Naive thymus-derived CD8-positive, alpha-beta T cell (primary cell): ENCODE measurements around the gene ACTL8. TPM values are rescaled to one million over a fixed set of nuclear protein-coding genes. Genes with fewer than 3 reads are reported as not detected.

Source experiments
- ATAC-seq, 2 donors: fragments of 150-1000 bp; cut with Tn5 transposase in 1 of 2; sonication (Bioruptor Pico), chemical (Tn5 transposase) in 1 of 2; 1 replicate in 1 of 2; 2 replicates in 1 of 2; pipeline ENCODE4 v1.10.0; 2021; ENCODE audit warnings: mild to moderate bottlenecking in 2 of 2, moderate library complexity in 2 of 2
- POLR2A ChIA-PET: fragments of 350-600 bp; sonication (Branson Sonifier 250); formaldehyde crosslinking; loops from one replicate; lab custom pipeline; 2021; ENCODE audit warnings: antibody characterized with exemption; lab: Charles Lee
- DNase-seq, 10 donors: peaks; one replicate each; pipeline versions ENCODE4 v3.0.0 to v3.0.0-alpha.2; 2020 to 2022
- H3K27ac Mint-ChIP-seq, 10 donors: one replicate each; pipeline ENCODE4 v1.8.0; 2020 to 2022; ENCODE audit warnings: mild to moderate bottlenecking in 10 of 10, mixed read lengths in 10 of 10, moderate library complexity in 4 of 10, inconsistent platforms in 1 of 10
- H3K27me3 Mint-ChIP-seq, 5 donors: one replicate each; pipeline ENCODE4 v1.8.0; 2021 to 2022; ENCODE audit warnings: mixed read lengths in 5 of 5
- H3K36me3 Mint-ChIP-seq, 3 donors: one replicate each; pipeline ENCODE4 v1.8.0; 2020 to 2022; ENCODE audit warnings: mixed read lengths in 3 of 3, mild to moderate bottlenecking in 2 of 3, inconsistent platforms in 1 of 3
- H3K4me1 Mint-ChIP-seq, 4 donors: one replicate each; pipeline ENCODE4 v1.8.0; 2021 to 2022; ENCODE audit warnings: mixed read lengths in 4 of 4
- H3K4me3 Mint-ChIP-seq, 10 donors: one replicate each; pipeline ENCODE4 v1.8.0; 2020 to 2022; ENCODE audit warnings: mild to moderate bottlenecking in 10 of 10, mixed read lengths in 10 of 10, moderate library complexity in 6 of 10, inconsistent platforms in 1 of 10
- H3K9me3 Mint-ChIP-seq, 9 donors: one replicate each; pipeline ENCODE4 v1.8.0; 2020 to 2022; ENCODE audit warnings: mixed read lengths in 9 of 9, mild to moderate bottlenecking in 3 of 9, inconsistent platforms in 1 of 9, moderate library complexity in 1 of 9
- polyA plus RNA-seq, 3 donors: library from polyadenylated mRNA; unstranded; fragments of 300-500 nt; fragmentation: Illumina TruSeq; gene quantifications; one replicate each; pipeline ENCODE4 v1.2.3, GENCODE V29; 2021
- total RNA-seq, 8 experiments: library from RNA in 2 of 8; stranded (reverse) in 2 of 8; gene quantifications; one replicate each; pipeline ENCODE4 v1.2.3 and lab custom pipeline; 2021 to 2026

ACTL8 gene
- total and polyA plus RNA-seq, 5 experiments from 2014 or later: not detected

- DNase-seq: no peak
- POLR2A ChIA-PET: no interaction called here
- Mint-ChIP-seq H3K9me3 (peaks cover 0 to 18% (median 3%) of the 10 kb centered on the region in 9 donors), H3K4me3 (no peak overlapping the region), H3K27me3 (peaks cover 3 to 51% (median 33%) of the 10 kb centered on the region in 5 donors), H3K4me1 (no peaks in the 10 kb centered on the region), H3K27ac (no peak overlapping the region), H3K36me3 (no peaks in the 10 kb centered on the region)
- ATAC-seq: no peak
These were observed 92.0 kb downstream of the ACTL8 start for GRCh38 chr1:17847111-17847510.

- no peak for ATAC-seq
- H3K27me3 Mint-ChIP-seq: peaks cover 0 to 30% (median 17%) of the 10 kb centered on the region in 5 donors
- H3K4me3 Mint-ChIP-seq: no peak overlapping the region
- POLR2A ChIA-PET: interaction anchor here (0.6 kb wide), 1 partner anchor 966 kb away, joined by 3 read pairs; no protein-coding TSS in a partner anchor
- DNase-seq: no peak
- no peaks in the 10 kb centered on the region for H3K4me1 Mint-ChIP-seq
- no peak overlapping the region for H3K27ac Mint-ChIP-seq
- H3K36me3 Mint-ChIP-seq: no peaks in the 10 kb centered on the region
- H3K9me3 Mint-ChIP-seq: peaks cover 0 to 18% (median 3%) of the 10 kb centered on the region in 9 donors
These were observed 94.1 kb downstream of the ACTL8 start for GRCh38 chr1:17849216-17849615.

- H3K27me3 Mint-ChIP-seq: peaks cover 2 to 23% (median 8%) of the 10 kb centered on the region in 5 donors
- H3K4me3 Mint-ChIP-seq: no peak overlapping the region
- H3K36me3 Mint-ChIP-seq: no peaks in the 10 kb centered on the region
- peaks cover 0 to 18% (median 3%) of the 10 kb centered on the region in 9 donors for H3K9me3 Mint-ChIP-seq
- ATAC-seq (no peak), DNase-seq (no peak)
- H3K27ac Mint-ChIP-seq: no peak overlapping the region
- no peaks in the 10 kb centered on the region for H3K4me1 Mint-ChIP-seq
- POLR2A ChIA-PET: no interaction called here
These were observed 95.9 kb downstream of the ACTL8 start for GRCh38 chr1:17851056-17851455.

- no peak for ATAC-seq
- POLR2A ChIA-PET: no interaction called here
- no peaks in the 10 kb centered on the region for H3K36me3 Mint-ChIP-seq
- no peaks in the 10 kb centered on the region for H3K4me1 Mint-ChIP-seq
- no peak overlapping the region for H3K27ac Mint-ChIP-seq
- H3K27me3 Mint-ChIP-seq: peaks cover 2 to 15% (median 6%) of the 10 kb centered on the region in 5 donors
- H3K4me3 Mint-ChIP-seq: no peak overlapping the region
- no peak for DNase-seq
- peaks cover 0 to 17% (median 3%) of the 10 kb centered on the region in 9 donors for H3K9me3 Mint-ChIP-seq
These were observed 97.2 kb downstream of the ACTL8 start for GRCh38 chr1:17852383-17852782.

GRCh38 chr1:17853241-17853935, 98.3 kb downstream of the ACTL8 start:
- H3K4me3 Mint-ChIP-seq: no peak overlapping the region
- no peak for ATAC-seq
- no peaks in the 10 kb centered on the region for H3K4me1 Mint-ChIP-seq
- DNase-seq: no peak
- POLR2A ChIA-PET: no interaction called here
- peaks cover 0 to 10% (median 1%) of the 10 kb centered on the region in 9 donors for H3K9me3 Mint-ChIP-seq
- H3K27ac Mint-ChIP-seq: no peak overlapping the region
- H3K27me3 Mint-ChIP-seq: peaks cover 2 to 14% (median 4%) of the 10 kb centered on the region in 5 donors
- no peaks in the 10 kb centered on the region for H3K36me3 Mint-ChIP-seq

- Mint-ChIP-seq H3K27me3 (peaks cover 4 to 29% (median 20%) of the 10 kb centered on the region in 5 donors), H3K4me3 (no peak overlapping the region), H3K27ac (no peak overlapping the region), H3K4me1 (peaks cover 0 to 1% (median under 1%) of the 10 kb centered on the region in 4 donors), H3K9me3 (peaks cover 0 to 11% (median 0%) of the 10 kb centered on the region in 9 donors), H3K36me3 (no peaks in the 10 kb centered on the region)
- POLR2A ChIA-PET: no interaction called here
- ATAC-seq (no peak), DNase-seq (no peak)
These were observed 101.5 kb downstream of the ACTL8 start for GRCh38 chr1:17856496-17857108.

GRCh38 chr1:17857109-17857499, 102.0 kb downstream of the ACTL8 start:
- POLR2A ChIA-PET: no interaction called here
- no peak overlapping the region for H3K27ac Mint-ChIP-seq
- no peak for ATAC-seq

GRCh38 chr1:17857996-17858395, 102.9 kb downstream of the ACTL8 start:
- H3K36me3 Mint-ChIP-seq: no peaks in the 10 kb centered on the region
- H3K27ac Mint-ChIP-seq: no peak overlapping the region
- H3K27me3 Mint-ChIP-seq: peaks cover 5 to 33% (median 18%) of the 10 kb centered on the region in 5 donors
- H3K9me3 Mint-ChIP-seq: peaks cover 0 to 11% (median 0%) of the 10 kb centered on the region in 9 donors
- DNase-seq (no peak), ATAC-seq (no peak)
- H3K4me3 Mint-ChIP-seq: no peak overlapping the region
- H3K4me1 Mint-ChIP-seq: peaks cover 0 to 2% (median under 1%) of the 10 kb centered on the region in 4 donors
- POLR2A ChIA-PET: no interaction called here

More at GRCh38 chr1:17857109-17857499, 102.0 kb downstream of the ACTL8 start:
- Mint-ChIP-seq H3K4me1 (peaks cover 0 to 2% (median under 1%) of the 10 kb centered on the region in 4 donors), H3K27me3 (peaks cover 4 to 33% (median 20%) of the 10 kb centered on the region in 5 donors), H3K4me3 (no peak overlapping the region), H3K9me3 (peaks cover 0 to 11% (median 0%) of the 10 kb centered on the region in 9 donors), H3K36me3 (no peaks in the 10 kb centered on the region)
- no peak for DNase-seq

- Mint-ChIP-seq H3K9me3 (peaks cover 0 to 11% (median 0%) of the 10 kb centered on the region in 9 donors), H3K4me3 (no peak overlapping the region), H3K36me3 (no peaks in the 10 kb centered on the region), H3K4me1 (peaks cover 0 to 2% (median under 1%) of the 10 kb centered on the region in 4 donors), H3K27ac (no peak overlapping the region), H3K27me3 (peaks cover 4 to 33% (median 18%) of the 10 kb centered on the region in 5 donors)
- ATAC-seq (no peak), DNase-seq (no peak)
- POLR2A ChIA-PET: no interaction called here
These were observed 105.7 kb downstream of the ACTL8 start for GRCh38 chr1:17860812-17861211.

GRCh38 chr1:17861685-17862084, 106.6 kb downstream of the ACTL8 start:
- H3K4me1 Mint-ChIP-seq: peaks cover 0 to 2% (median under 1%) of the 10 kb centered on the region in 4 donors
- no peak for DNase-seq
- ATAC-seq: no peak

GRCh38 chr1:17862121-17862520, 107.0 kb downstream of the ACTL8 start:
- Mint-ChIP-seq H3K9me3 (peaks cover 0 to 12% (median 0%) of the 10 kb centered on the region in 9 donors), H3K4me1 (peaks cover 0 to 2% (median under 1%) of the 10 kb centered on the region in 4 donors), H3K27me3 (peaks cover 4 to 35% (median 18%) of the 10 kb centered on the region in 5 donors), H3K36me3 (peaks cover 0 to under 1% (median 0%) of the 10 kb centered on the region in 3 donors), H3K27ac (no peak overlapping the region), H3K4me3 (no peak overlapping the region)
- no peak for ATAC-seq
- no peak for DNase-seq
- POLR2A ChIA-PET: no interaction called here

More at GRCh38 chr1:17861685-17862084, 106.6 kb downstream of the ACTL8 start:
- Mint-ChIP-seq H3K27ac (no peak overlapping the region), H3K27me3 (peaks cover 4 to 33% (median 18%) of the 10 kb centered on the region in 5 donors), H3K9me3 (peaks cover 0 to 11% (median 0%) of the 10 kb centered on the region in 9 donors), H3K36me3 (no peaks in the 10 kb centered on the region), H3K4me3 (no peak overlapping the region)
- POLR2A ChIA-PET: no interaction called here

GRCh38 chr1:17865912-17866739, 111.0 kb downstream of the ACTL8 start:
- H3K27ac Mint-ChIP-seq: no peak overlapping the region

More at GRCh38 chr1:17865912-17866739, 111.0 kb downstream of the ACTL8 start:
- Mint-ChIP-seq H3K4me1 (peaks cover 0 to 2% (median under 1%) of the 10 kb centered on the region in 4 donors), H3K27me3 (peaks cover 2 to 16% (median 6%) of the 10 kb centered on the region in 5 donors), H3K9me3 (peaks cover 0 to 18% (median 7%) of the 10 kb centered on the region in 9 donors), H3K36me3 (peaks cover 0 to 12% (median 0%) of the 10 kb centered on the region in 3 donors), H3K4me3 (no peak overlapping the region)
- ATAC-seq (no peak), DNase-seq (no peak)
- POLR2A ChIA-PET: no interaction called here
